ENCODE data around the gene GPR179.
"Not testable (repeated sequence)": the region's sequence is repeated elsewhere in the genome, so short reads cannot be mapped to it uniquely, and the experiment has no call there.

The GPR179 gene

GRCh38 chr17:38286501-38287091 lies 57.2 kb downstream of the GPR179 start:
- H3K9ac ChIP-seq (ENCODE audit: low read depth in 1 of 2, low read length in 2 of 2); H3K27ac ChIP-seq (ENCODE audit: low read depth, low read length); H3K36me3 ChIP-seq (ENCODE audit: control insufficient read depth in 1 of 2, insufficient read depth in 2 of 2, low read length in 2 of 2); H3K4me3 ChIP-seq (ENCODE audit: low read depth in 1 of 2, low read length in 2 of 2); H3K9me3 ChIP-seq (ENCODE audit: control insufficient read depth in 1 of 2, low read length in 2 of 2); H3K27me3 ChIP-seq (ENCODE audit: control insufficient read depth in 1 of 2, insufficient read depth in 2 of 2, low read length in 2 of 2); H3K4me1 ChIP-seq (ENCODE audit: control insufficient read depth in 1 of 2, insufficient read depth in 2 of 2, low read length in 2 of 2): not testable (repeated sequence)

GRCh38 chr17:38285994-38286393 lies 57.8 kb downstream of the GPR179 start:
- H3K27me3 ChIP-seq (ENCODE audit: control insufficient read depth in 1 of 2, insufficient read depth in 2 of 2, low read length in 2 of 2); H3K4me3 ChIP-seq (ENCODE audit: low read depth in 1 of 2, low read length in 2 of 2); H3K4me1 ChIP-seq (ENCODE audit: control insufficient read depth in 1 of 2, insufficient read depth in 2 of 2, low read length in 2 of 2); H3K36me3 ChIP-seq (ENCODE audit: control insufficient read depth in 1 of 2, insufficient read depth in 2 of 2, low read length in 2 of 2); H3K9me3 ChIP-seq (ENCODE audit: control insufficient read depth in 1 of 2, low read length in 2 of 2); H3K9ac ChIP-seq (ENCODE audit: low read depth in 1 of 2, low read length in 2 of 2); H3K27ac ChIP-seq (ENCODE audit: low read depth, low read length): not testable (repeated sequence)

Data from duodenal mucosa (tissue), 2 donors.